ENCODE data around the gene KLRF1. TPM values are rescaled to one million over a fixed set of nuclear protein-coding genes. Genes with fewer than 3 reads are reported as not detected.

Gene KLRF1
- total and polyA plus RNA-seq, 2 donors (not counting 1 experiment from before 2014, with no cell fraction given): 1.0 to 1.7 TPM

DNA sequence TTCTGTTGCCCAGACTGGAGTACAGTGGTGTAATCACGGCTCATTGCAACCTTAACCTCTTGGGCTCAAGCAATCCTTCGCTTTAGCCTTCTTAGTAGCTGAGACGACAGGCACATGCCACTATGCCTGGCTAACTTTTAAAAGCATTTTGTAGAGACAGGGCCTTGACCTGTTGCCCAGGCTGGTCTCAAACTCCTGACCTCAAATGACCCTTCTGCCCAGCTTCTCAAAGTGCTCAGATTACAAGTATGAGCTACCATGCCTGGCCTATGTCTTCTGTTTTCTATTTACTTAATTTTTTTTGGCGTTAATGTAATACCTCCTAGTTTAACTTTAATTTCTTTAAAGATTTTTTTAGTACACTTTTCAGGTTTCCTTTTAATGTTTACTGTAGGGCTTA, 20.6 kb upstream of the KLRF1 start:
- intact Hi-C loops (cut with micrococcal nuclease): no loop called here
- no peak overlapping the region for H2AFZ ChIP-seq (ENCODE audit: insufficient read depth, low read depth, low read length, poor library complexity, severe bottlenecking)
- ChIA-PET POLR2A (no interaction called here), CTCF (interaction anchor here (1.0 to 13.7 kb wide), 2 partner anchors 56 to 116 kb away, joined by 3 to 118 read pairs; no protein-coding TSS in a partner anchor)
- no peak overlapping the region for H3K4me3 ChIP-seq (ENCODE audit: control extremely low read depth in 1 of 5, extremely low read depth in 1 of 5, insufficient read depth in 1 of 5, low read depth in 2 of 5, low read length in 4 of 5)
- WGBS (ENCODE audit: insufficient coverage): 97% methylated on average over 3 of the region's 4 CpGs
- no peak for TF ChIP-seq EZH2 (IDR thresholded peaks at IDR 0.05; ENCODE audit: borderline replicate concordance, insufficient read depth, low read depth, low read length, poor library complexity, severe bottlenecking)
- no peak for TF ChIP-seq CTCF (IDR thresholded peaks at IDR 0.05)
- ATAC-seq (ENCODE audit: low read depth) (no peak), DNase-seq (no peak)
- no peaks in the 10 kb centered on the region for H3K9me3 Mint-ChIP-seq (ENCODE audit: insufficient read depth)
- H3K27ac Mint-ChIP-seq: no peak overlapping the region
- peaks cover 11% of the 10 kb centered on the region for H3K4me1 Mint-ChIP-seq
- no peaks in the 10 kb centered on the region for H3K36me3 ChIP-seq (replicated peaks in 1 of 2; ENCODE audit: control extremely low read depth in 1 of 2, control insufficient read depth in 1 of 2, extremely low read depth in 1 of 2, insufficient read depth in 2 of 2, low read length in 1 of 2)
- peaks cover 13% of the 10 kb centered on the region for H3K27me3 Mint-ChIP-seq
- no peak overlapping the region for H3K27ac ChIP-seq (ENCODE audit: low read length in 2 of 2)
- peaks cover 8 to 13% of the 10 kb centered on the region in 2 donors for H3K4me1 ChIP-seq (ENCODE audit: control insufficient read depth in 2 of 2, insufficient read depth in 2 of 2, low read length in 2 of 2)
- peaks cover 0 to 6% (median 0%) of the 10 kb centered on the region in 4 experiments for H3K27me3 ChIP-seq (replicated peaks in 1 of 4; ENCODE audit: control extremely low read depth in 1 of 4, control insufficient read depth in 3 of 4, insufficient read depth in 4 of 4, low read length in 3 of 4)
- H3K9ac ChIP-seq (ENCODE audit: low read length): no peak overlapping the region
- no peak overlapping the region for H3K4me3 Mint-ChIP-seq
- no peaks in the 10 kb centered on the region for H3K9me3 ChIP-seq (ENCODE audit: control extremely low read depth in 1 of 3, control insufficient read depth in 2 of 3, insufficient read depth in 1 of 3, low read length in 2 of 3)
- no peak overlapping the region for H3K4me2 ChIP-seq (replicated peaks; ENCODE audit: low read depth, low read length, poor library complexity, severe bottlenecking)
- no peaks in the 10 kb centered on the region for H4K20me1 ChIP-seq (ENCODE audit: control insufficient read depth, insufficient read depth, low read length, poor library complexity, severe bottlenecking)
- no peaks in the 10 kb centered on the region for H3K79me2 ChIP-seq (ENCODE audit: control insufficient read depth, insufficient read depth, low read length)

DNA sequence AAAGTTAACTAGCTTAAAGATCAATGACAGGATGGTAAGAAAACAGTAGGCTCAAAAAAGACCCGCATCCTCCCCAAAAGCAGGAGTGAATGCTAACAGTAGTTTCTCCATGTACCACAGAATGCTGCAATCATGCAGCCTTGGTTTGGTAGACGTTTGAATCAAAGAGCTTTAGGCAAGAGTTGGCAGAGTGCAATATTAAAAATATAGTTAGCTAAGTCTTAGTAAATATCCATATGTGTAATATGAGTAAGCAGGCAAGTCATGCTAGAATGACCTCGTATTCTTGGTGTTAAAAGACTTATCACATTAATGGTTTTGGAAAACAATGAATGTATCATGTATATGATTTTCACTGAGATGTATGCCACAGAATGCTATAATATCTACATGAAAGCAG, 18.8 kb upstream of the KLRF1 start:
- intact Hi-C loops (cut with micrococcal nuclease): no loop called here
- no peak overlapping the region for H3K4me3 Mint-ChIP-seq
- H3K27me3 Mint-ChIP-seq: peaks cover 17% of the 10 kb centered on the region
- DNase-seq (no peak), ATAC-seq (ENCODE audit: low read depth) (no peak)
- Histone ChIP-seq H4K20me1 (ENCODE audit: control insufficient read depth, insufficient read depth, low read length, poor library complexity, severe bottlenecking) (no peaks in the 10 kb centered on the region), H3K9ac (ENCODE audit: low read length) (no peak overlapping the region), H3K4me3 (ENCODE audit: control extremely low read depth in 1 of 5, extremely low read depth in 1 of 5, insufficient read depth in 1 of 5, low read depth in 2 of 5, low read length in 4 of 5) (no peak overlapping the region), H3K27ac (ENCODE audit: low read length in 2 of 2) (no peak overlapping the region), H3K36me3 (replicated peaks in 1 of 2; ENCODE audit: control extremely low read depth in 1 of 2, control insufficient read depth in 1 of 2, extremely low read depth in 1 of 2, insufficient read depth in 2 of 2, low read length in 1 of 2) (no peaks in the 10 kb centered on the region), H3K27me3 (replicated peaks in 1 of 4; ENCODE audit: control extremely low read depth in 1 of 4, control insufficient read depth in 3 of 4, insufficient read depth in 4 of 4, low read length in 3 of 4) (peaks cover 0 to 6% (median 2%) of the 10 kb centered on the region in 4 experiments), H3K4me1 (ENCODE audit: control insufficient read depth in 2 of 2, insufficient read depth in 2 of 2, low read length in 2 of 2) (peaks cover 9 to 17% of the 10 kb centered on the region in 2 donors), H3K79me2 (ENCODE audit: control insufficient read depth, insufficient read depth, low read length) (no peaks in the 10 kb centered on the region), H3K9me3 (ENCODE audit: control extremely low read depth in 1 of 3, control insufficient read depth in 2 of 3, insufficient read depth in 1 of 3, low read length in 2 of 3) (no peaks in the 10 kb centered on the region), H3K4me2 (replicated peaks; ENCODE audit: low read depth, low read length, poor library complexity, severe bottlenecking) (no peak overlapping the region), H2AFZ (ENCODE audit: insufficient read depth, low read depth, low read length, poor library complexity, severe bottlenecking) (no peak overlapping the region)
- ChIA-PET CTCF (interaction anchor here (1.0 to 13.7 kb wide), 4 partner anchors 9 to 98 kb away, joined by 3 to 118 read pairs (median 16); no protein-coding TSS in a partner anchor), POLR2A (no interaction called here)
- no CpG with 5 or more reads among the region's 3 CpGs for WGBS (ENCODE audit: insufficient coverage)
- H3K27ac Mint-ChIP-seq: no peak overlapping the region
- peaks cover 13% of the 10 kb centered on the region for H3K4me1 Mint-ChIP-seq
- H3K9me3 Mint-ChIP-seq (ENCODE audit: insufficient read depth): no peaks in the 10 kb centered on the region
- no peak for TF ChIP-seq EZH2 (IDR thresholded peaks at IDR 0.05; ENCODE audit: borderline replicate concordance, insufficient read depth, low read depth, low read length, poor library complexity, severe bottlenecking)
- TF ChIP-seq CTCF (IDR thresholded peaks at IDR 0.05): no peak

Data from B cell (primary cell).